Type B pancreatic cell (in vitro differentiated cells): Measurements from ENCODE around the gene ILK. TPM values are rescaled to one million over a fixed set of nuclear protein-coding genes. Genes with fewer than 3 reads are reported as not detected.

Experiments
- DNase-seq: peaks from one replicate; pipeline ENCODE4 v3.0.0; 2021; ENCODE audit warnings: mixed read lengths; ENCODE audit not compliant: unreplicated experiment; ENCODE audit errors: extremely low spot score
- H3K27ac Mint-ChIP-seq: 2 replicates; pipeline ENCODE4 v1.8.0; 2021; ENCODE audit warnings: mild to moderate bottlenecking, mixed read lengths
- H3K27me3 Mint-ChIP-seq: 2 replicates; pipeline ENCODE4 v1.8.0; 2021; ENCODE audit warnings: mixed read lengths
- H3K36me3 Mint-ChIP-seq: 2 replicates; pipeline ENCODE4 v1.8.0; 2021; ENCODE audit warnings: mixed read lengths
- H3K4me1 Mint-ChIP-seq: one replicate; pipeline ENCODE4 v1.8.0; 2021; ENCODE audit warnings: mixed read lengths; ENCODE audit not compliant: unreplicated experiment
- H3K4me3 Mint-ChIP-seq: 2 replicates; pipeline ENCODE4 v1.8.0; 2021; ENCODE audit warnings: mild to moderate bottlenecking, mixed read lengths
- H3K9me3 Mint-ChIP-seq: 2 replicates; pipeline ENCODE4 v1.8.0; 2021; ENCODE audit warnings: mixed read lengths
- CTCF ChIP-seq: fragments of 200-600 bp; sonication (generic); conservative IDR thresholded peaks from 2 replicates; pipeline ENCODE4 v1.5.0; 2021; ENCODE audit warnings: antibody characterized with exemption, mild to moderate bottlenecking
- total RNA-seq: library from RNA; stranded (reverse); gene quantifications from 2 replicates; pipeline ENCODE4 v1.2.1, GENCODE V29; 2021; ENCODE audit warnings: low replicate concordance

ILK gene
- total RNA-seq, 1 donor from 2014 or later: 135 TPM

DNA sequence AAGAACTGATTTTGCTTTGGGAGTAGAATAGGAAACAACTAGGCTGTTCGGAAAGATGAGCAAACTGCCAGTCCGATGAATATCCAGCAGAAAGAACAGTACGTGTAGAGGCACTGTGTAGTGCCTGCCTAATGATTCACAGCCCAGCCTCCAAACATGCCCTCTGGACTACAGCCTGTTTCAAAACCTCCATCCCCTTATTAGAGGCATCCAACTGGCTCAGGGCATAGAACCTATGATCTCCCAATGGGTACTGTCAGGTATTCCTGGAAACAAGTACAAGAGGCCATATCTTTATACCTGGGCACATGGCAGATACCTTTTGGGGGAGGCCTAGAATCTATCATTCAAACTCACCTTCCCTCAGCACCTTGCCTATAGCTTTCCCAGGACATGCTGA is 5.0 kb upstream of the ILK start:
- Mint-ChIP-seq H3K36me3 (peaks cover 33% of the 10 kb centered on the region), H3K4me3 (no peak overlapping the region), H3K27me3 (no peaks in the 10 kb centered on the region), H3K27ac (no peak overlapping the region), H3K9me3 (no peaks in the 10 kb centered on the region), H3K4me1 (peaks cover 11% of the 10 kb centered on the region)
- TF ChIP-seq CTCF: no peak
- DNase-seq: no peak

DNA sequence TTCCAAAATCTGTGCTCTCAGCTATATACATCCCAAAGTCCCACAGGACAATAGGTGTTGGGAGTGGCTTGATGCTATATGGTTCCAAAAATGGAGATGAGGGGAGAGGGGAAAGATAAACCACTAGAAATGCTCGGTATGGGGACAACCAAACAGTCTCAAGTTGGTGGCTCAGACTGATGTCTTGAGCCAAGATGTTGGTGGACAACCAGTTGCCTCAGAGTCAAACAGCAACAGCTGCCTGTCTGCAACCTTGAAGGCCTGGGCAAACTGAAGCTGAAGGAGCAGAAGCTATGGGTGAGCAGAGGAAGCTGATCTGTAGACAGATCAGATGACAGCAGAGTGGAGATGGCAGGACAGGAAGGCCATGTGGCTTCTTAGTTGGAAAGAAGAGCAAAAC is 4.1 kb upstream of the ILK start:
- Mint-ChIP-seq H3K4me3 (peak overlapping the region; percentile 14), H3K27me3 (no peaks in the 10 kb centered on the region), H3K36me3 (peaks cover 28% of the 10 kb centered on the region), H3K9me3 (no peaks in the 10 kb centered on the region), H3K4me1 (peaks cover 11% of the 10 kb centered on the region), H3K27ac (no peak overlapping the region)
- no peak for DNase-seq
- TF ChIP-seq CTCF: no peak

GRCh38 chr11:6599881-6600390 is 3.6 kb upstream of the ILK start:
- H3K27me3 Mint-ChIP-seq: no peaks in the 10 kb centered on the region
- H3K27ac Mint-ChIP-seq: no peak overlapping the region
- H3K4me1 Mint-ChIP-seq: peaks cover 11% of the 10 kb centered on the region
- H3K9me3 Mint-ChIP-seq: no peaks in the 10 kb centered on the region
- H3K4me3 Mint-ChIP-seq: no peak overlapping the region
- TF ChIP-seq CTCF: no peak
- H3K36me3 Mint-ChIP-seq: peaks cover 27% of the 10 kb centered on the region
- no peak for DNase-seq

DNA sequence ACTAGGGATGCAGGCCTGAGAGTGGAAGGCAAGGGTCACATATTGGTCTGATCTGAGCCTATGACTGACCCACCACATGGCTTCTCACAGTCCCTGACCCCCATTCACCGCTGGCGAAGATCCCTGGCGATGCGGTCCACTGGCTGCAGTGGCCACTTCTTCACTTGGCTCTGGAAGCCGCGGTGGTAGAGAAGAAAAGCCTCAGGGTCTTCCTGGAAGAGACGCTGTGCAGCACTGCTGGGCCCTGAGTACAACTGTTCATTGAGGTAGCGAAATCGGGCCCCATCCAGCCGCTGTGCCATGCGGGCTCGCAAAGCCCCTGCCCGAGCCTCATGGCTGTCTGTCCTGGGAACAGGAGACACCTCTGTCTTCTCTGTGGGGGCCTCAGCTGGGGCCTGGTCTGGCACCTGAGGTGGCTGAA is 2.5 kb upstream of the ILK start:
- H3K4me1 Mint-ChIP-seq: peaks cover 14% of the 10 kb centered on the region
- H3K27ac Mint-ChIP-seq: no peak overlapping the region
- no peaks in the 10 kb centered on the region for H3K27me3 Mint-ChIP-seq
- no peak for TF ChIP-seq CTCF
- no peaks in the 10 kb centered on the region for H3K9me3 Mint-ChIP-seq
- no peak for DNase-seq
- no peak overlapping the region for H3K4me3 Mint-ChIP-seq
- peaks cover 22% of the 10 kb centered on the region for H3K36me3 Mint-ChIP-seq

DNA sequence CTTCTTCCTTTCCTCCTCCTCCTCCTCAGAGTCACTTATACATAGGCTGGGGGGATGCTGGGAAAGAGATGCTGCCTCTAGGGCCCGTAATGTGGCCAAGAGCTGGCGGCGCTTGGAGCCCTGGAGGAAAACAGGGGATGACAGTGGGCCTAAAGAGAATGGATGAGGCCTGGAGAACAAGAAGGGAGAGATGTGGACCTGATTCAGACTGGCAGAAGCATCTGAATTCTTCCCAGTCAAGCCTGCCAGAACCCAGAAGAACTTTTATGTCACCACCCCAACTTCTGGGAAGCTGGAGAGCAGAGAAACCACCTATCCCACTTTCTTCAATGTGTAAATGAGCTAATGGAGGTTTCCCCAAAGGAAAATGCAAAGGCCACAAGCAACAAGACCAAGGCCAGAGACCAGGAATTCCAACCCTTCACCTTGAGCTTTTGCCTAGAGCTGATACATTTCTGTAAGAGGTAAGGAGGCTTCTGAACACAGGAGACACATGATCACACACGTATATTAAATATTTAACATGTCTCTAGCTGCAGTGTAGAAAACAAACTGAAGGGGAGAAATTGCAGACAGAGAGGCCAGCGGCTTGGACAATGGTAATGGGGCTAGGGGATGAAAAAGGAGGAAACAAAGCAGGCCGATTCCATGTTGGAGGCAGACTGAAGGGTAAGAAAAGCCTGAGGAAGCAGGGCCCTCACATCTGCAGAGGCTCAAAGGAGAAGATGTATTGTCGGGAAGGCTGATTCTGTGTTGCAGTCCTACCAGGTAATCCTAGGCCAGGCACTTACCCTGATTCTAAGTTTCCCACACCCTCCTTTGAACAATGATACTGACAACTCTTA is 1.3 kb upstream of the ILK start:
- H3K36me3 Mint-ChIP-seq: peaks cover 19% of the 10 kb centered on the region
- H3K9me3 Mint-ChIP-seq: no peaks in the 10 kb centered on the region
- H3K4me3 Mint-ChIP-seq: no peak overlapping the region
- H3K4me1 Mint-ChIP-seq: peaks cover 26% of the 10 kb centered on the region
- no peak for TF ChIP-seq CTCF
- no peak overlapping the region for H3K27ac Mint-ChIP-seq
- H3K27me3 Mint-ChIP-seq: no peaks in the 10 kb centered on the region
- DNase-seq: no peak
